Keratinocyte (primary cell): ENCODE data around the gene TLE1. TPM values are rescaled to one million over a fixed set of nuclear protein-coding genes. Genes with fewer than 3 reads are reported as not detected.

Experiments
- DNase-seq: peaks from one replicate; pipeline ENCODE4 v3.0.0-alpha.2; 2011; ENCODE audit warnings: low read depth, missing footprints, low spot score
- FAIRE-seq: peaks from 2 replicates; lab custom pipeline; 2011; peaks lifted over from hg19 to GRCh38; lab: Jason Lieb, UNC
- H2AFZ ChIP-seq: 2 replicates; pipeline ENCODE4 v1.6.0; 2012; ENCODE audit warnings: low read length, control low read depth, inconsistent platforms; ENCODE audit not compliant: control insufficient read depth
- H3K27ac ChIP-seq: 2 replicates; pipeline ENCODE4 v1.5.1; 2011; ENCODE audit warnings: low read length; ENCODE audit not compliant: control insufficient read depth, insufficient read depth
- H3K27me3 ChIP-seq: 3 replicates; pipeline ENCODE4 v1.6.0; 2011; ENCODE audit warnings: low read length; ENCODE audit not compliant: control insufficient read depth, insufficient read depth; ENCODE audit errors: extremely low read depth
- H3K36me3 ChIP-seq, 2 experiments: 2 replicates in 1 of 2; 3 replicates in 1 of 2; pipeline ENCODE4 v1.5.1; 2011; ENCODE audit warnings: low read length in 2 of 2, mild to moderate bottlenecking in 1 of 2; ENCODE audit not compliant: control insufficient read depth in 2 of 2, insufficient read depth in 2 of 2; ENCODE audit errors: extremely low read depth in 1 of 2
- H3K4me1 ChIP-seq: 3 replicates; pipeline ENCODE4 v1.5.1; 2011; ENCODE audit warnings: low read length; ENCODE audit not compliant: control insufficient read depth, insufficient read depth; ENCODE audit errors: extremely low read depth
- H3K4me2 ChIP-seq: 3 replicates; pipeline ENCODE4 v1.6.0; 2011; ENCODE audit warnings: low read depth, low read length; ENCODE audit not compliant: control insufficient read depth, insufficient read depth; ENCODE audit errors: extremely low read depth
- H3K4me3 ChIP-seq, 3 experiments: fragments of 200-600 bp in 1 of 3; sonication (generic) in 1 of 3; 2 replicates in 2 of 3; 3 replicates in 1 of 3; pipeline ENCODE4 v1.5.1; 2011 to 2016; ENCODE audit warnings: low read length in 3 of 3, mild to moderate bottlenecking in 3 of 3, control low read depth in 2 of 3, inconsistent platforms in 1 of 3, low read depth in 1 of 3, mixed read lengths in 1 of 3, mixed run types in 1 of 3, moderate library complexity in 1 of 3; ENCODE audit not compliant: control insufficient read depth in 2 of 3, insufficient read depth in 2 of 3; ENCODE audit errors: extremely low read depth in 1 of 3
- H3K79me2 ChIP-seq: 2 replicates; pipeline ENCODE4 v1.6.0; 2012; ENCODE audit warnings: low read length; ENCODE audit not compliant: control insufficient read depth, insufficient read depth
- H3K9ac ChIP-seq: 3 replicates; pipeline ENCODE4 v1.6.0; 2011; ENCODE audit warnings: low read length; ENCODE audit not compliant: control insufficient read depth, insufficient read depth; ENCODE audit errors: extremely low read depth
- H3K9me1 ChIP-seq: 3 replicates; pipeline ENCODE4 v1.6.0; 2011; ENCODE audit warnings: low read length; ENCODE audit not compliant: control insufficient read depth, insufficient read depth; ENCODE audit errors: extremely low read depth
- H3K9me3 ChIP-seq: 2 replicates; pipeline ENCODE4 v1.5.1; 2012; ENCODE audit warnings: low read depth, low read length; ENCODE audit not compliant: control insufficient read depth
- H4K20me1 ChIP-seq: 3 replicates; pipeline ENCODE4 v1.6.0; 2011; ENCODE audit warnings: low read length; ENCODE audit not compliant: control insufficient read depth, insufficient read depth; ENCODE audit errors: extremely low read depth
- CTCF ChIP-seq, 3 experiments: IDR thresholded peaks in 1 of 3; conservative IDR thresholded peaks in 1 of 3; optimal IDR thresholded peaks in 1 of 3; 2 replicates in 2 of 3; 3 replicates in 1 of 3; pipeline versions ENCODE3 to v1.5.1; 2011; ENCODE audit warnings: low read length in 3 of 3, mild to moderate bottlenecking in 3 of 3, moderate library complexity in 2 of 3, control low read depth in 1 of 3, inconsistent platforms in 1 of 3; ENCODE audit not compliant: insufficient read depth in 2 of 3; ENCODE audit errors: extremely low read depth in 1 of 3
- EZH2 ChIP-seq: IDR thresholded peaks from one replicate; pipeline ENCODE4 v1.6.1; 2012; ENCODE audit warnings: inconsistent platforms, mild to moderate bottlenecking, low read length, moderate library complexity
- dilution Hi-C: fragments of 300-500 bp; cut with MboI; formaldehyde crosslinking; loops from one replicate; pipeline ENCODE4 v1.7.0; 2020; ENCODE audit warnings: low sequenced_read_pairs; ENCODE audit not compliant: extremely low pct_ligation_motif_present
- polyA plus RNA-seq, 5 experiments: library from polyadenylated mRNA; depleted of rRNA in 3 of 5; stranded (reverse) in 3 of 5; stranded (forward) in 1 of 5; unstranded in 1 of 5; fragments of >200 nt; gene quantifications; 1 replicate in 1 of 5; 2 replicates in 3 of 5; 3 replicates in 1 of 5; pipeline versions ENCODE4 v1.2.1 to v1.2.3, GENCODE V29; 2011 to 2012; ENCODE audit warnings: missing spikeins in 2 of 5, low read depth in 1 of 5, low replicate concordance in 1 of 5

Gene TLE1
- polyA plus RNA-seq, 1 donor (not counting 4 experiments of a cell fraction or from before 2014, with no cell fraction given): 29.6 TPM

- dilution Hi-C loops: no loop called here
- no peak for TF ChIP-seq EZH2
- no peak for TF ChIP-seq CTCF (optimal IDR thresholded peaks at IDR 0.05 in 1 of 3, IDR thresholded peaks at IDR 0.05 in 1 of 3, conservative IDR thresholded peaks at IDR 0.05 in 1 of 3; ENCODE audit: extremely low read depth in 1 of 3, insufficient read depth in 2 of 3, low read length in 3 of 3)
- peaks cover 14% of the 10 kb centered on the region for H3K4me1 ChIP-seq
Measured at GRCh38 chr9:81664638-81665222, 24.6 kb downstream of the TLE1 start.

GRCh38 chr9:81661339-81661738 lies 28.0 kb downstream of the TLE1 start:
- no peak for FAIRE-seq
- Histone ChIP-seq H3K9ac (no peak overlapping the region), H3K4me3 (no peak overlapping the region), H2AFZ (no peak overlapping the region), H3K27me3 (no peaks in the 10 kb centered on the region), H3K9me1 (peaks cover 2% of the 10 kb centered on the region), H3K4me1 (peaks cover 3% of the 10 kb centered on the region), H3K36me3 (peaks cover 6 to 8% of the 10 kb centered on the region in 2 experiments), H3K79me2 (peaks cover 90% of the 10 kb centered on the region), H3K27ac (no peak overlapping the region), H3K9me3 (no peaks in the 10 kb centered on the region), H4K20me1 (no peaks in the 10 kb centered on the region), H3K4me2 (no peak overlapping the region)
- TF ChIP-seq CTCF (optimal IDR thresholded peaks at IDR 0.05 in 1 of 3, IDR thresholded peaks at IDR 0.05 in 1 of 3, conservative IDR thresholded peaks at IDR 0.05 in 1 of 3; ENCODE audit: extremely low read depth in 1 of 3, insufficient read depth in 2 of 3, low read length in 3 of 3) (no peak), EZH2 (no peak)
- dilution Hi-C loops: no loop called here
- DNase-seq: no peak

More at GRCh38 chr9:81664638-81665222, 24.6 kb downstream of the TLE1 start:
- DNase-seq (no peak), FAIRE-seq (peak; percentile 48)
- H3K9me1 ChIP-seq: peaks cover 2% of the 10 kb centered on the region
- peaks cover 90% of the 10 kb centered on the region for H3K79me2 ChIP-seq
- H3K36me3 ChIP-seq: peaks cover 6 to 12% of the 10 kb centered on the region in 2 experiments
- peaks cover 3% of the 10 kb centered on the region for H4K20me1 ChIP-seq
- no peak overlapping the region for H3K27ac ChIP-seq
- no peak overlapping the region for H2AFZ ChIP-seq
- H3K9me3 ChIP-seq: no peaks in the 10 kb centered on the region
- no peaks in the 10 kb centered on the region for H3K27me3 ChIP-seq
- no peak overlapping the region for H3K9ac ChIP-seq
- H3K4me2 ChIP-seq: no peak overlapping the region
- H3K4me3 ChIP-seq: no peak overlapping the region
